Spleen (tissue), 11 donors: ENCODE data around the gene PPFIA1. TPM values are rescaled to one million over a fixed set of nuclear protein-coding genes. Genes with fewer than 3 reads are reported as not detected.
"Not testable (repeated sequence)": the region's sequence is repeated elsewhere in the genome, so short reads cannot be mapped to it uniquely, and the experiment has no call there.

Source experiments
- DNase-seq: peaks from one replicate; pipeline ENCODE4 v3.0.0-alpha.2; 2020
- H3K27ac ChIP-seq, 8 donors: fragments of 200-600 bp; sonication (generic) in 7 of 8; 1 replicate in 4 of 8; 2 replicates in 4 of 8; pipeline versions ENCODE4 v1.5.0 to v1.8.0; 2016 to 2021; ENCODE audit warnings: inconsistent platforms in 4 of 8, mild to moderate bottlenecking in 4 of 8, moderate library complexity in 1 of 8
- H3K27me3 ChIP-seq, 7 donors: fragments of 200-600 bp; sonication (generic) in 6 of 7; replicated peaks in 1 of 7; 1 replicate in 4 of 7; 2 replicates in 3 of 7; pipeline versions ENCODE4 v1.5.0 to v1.8.0; 2016 to 2021; ENCODE audit warnings: inconsistent platforms in 3 of 7, mild to moderate bottlenecking in 1 of 7
- H3K36me3 ChIP-seq, 6 donors: fragments of 200-600 bp; sonication (generic) in 5 of 6; 1 replicate in 4 of 6; 2 replicates in 2 of 6; pipeline versions ENCODE4 v1.5.0 to v1.8.0; 2016 to 2021; ENCODE audit warnings: inconsistent platforms in 2 of 6
- H3K4me1 ChIP-seq, 6 donors: fragments of 200-600 bp; sonication (generic) in 5 of 6; 1 replicate in 3 of 6; 2 replicates in 3 of 6; pipeline versions ENCODE4 v1.5.0 to v1.8.0; 2016 to 2021; ENCODE audit warnings: inconsistent platforms in 3 of 6
- H3K4me3 ChIP-seq, 8 donors: fragments of 200-600 bp; sonication (generic) in 7 of 8; 1 replicate in 4 of 8; 2 replicates in 4 of 8; pipeline versions ENCODE4 v1.5.0 to v1.8.0; 2016 to 2021; ENCODE audit warnings: inconsistent platforms in 4 of 8, mild to moderate bottlenecking in 4 of 8, moderate library complexity in 2 of 8
- H3K9me3 ChIP-seq, 8 donors: fragments of 200-600 bp; sonication (generic) in 7 of 8; 1 replicate in 4 of 8; 2 replicates in 4 of 8; pipeline versions ENCODE4 v1.5.0 to v1.8.0; 2016 to 2021; ENCODE audit warnings: inconsistent platforms in 4 of 8
- POLR2A ChIP-seq, 3 donors: fragments of 450-650 bp; IDR thresholded peaks; one replicate each; pipeline ENCODE4 v1.5.1; 2017; ENCODE audit warnings: antibody characterized with exemption in 3 of 3, mild to moderate bottlenecking in 1 of 3
- POLR2AphosphoS5 ChIP-seq, 3 donors: sonication (generic); formaldehyde crosslinking; IDR thresholded peaks; one replicate each; pipeline ENCODE4 v1.5.1; 2017; ENCODE audit warnings: antibody characterized with exemption in 3 of 3
- WGBS, 5 donors: extraction: QIAGEN DNeasy Blood & Tissue Kit in 3 of 5; methylation state at CpG; one replicate each; pipeline versions ENCODE4 v1.1.5 to v1.1.7; 2013 to 2018; 5-methylcytosine and 5-hydroxymethylcytosine counted together
- intact Hi-C: fragments of 100-400 bp; cut with DNase I; formaldehyde crosslinking; loops from one replicate; pipeline ENCODE4 v1.15.0; 2023; ENCODE audit warnings: low total_unique reads
- polyA plus RNA-seq, 3 donors: library from polyadenylated mRNA; stranded (reverse); fragments of 200-250 nt; gene quantifications; one replicate each; pipeline ENCODE4 v1.2.1, GENCODE V29; 2013
- total RNA-seq, 7 donors: library from RNA; depleted of rRNA in 3 of 7; stranded (reverse); fragments of >200 nt in 3 of 7; fragmentation: NEBNext Ultra II Directional in 4 of 7; extraction: Animal tissue kit (Norgen Biotek cat#: 25700) in 4 of 7; gene quantifications; one replicate each; pipeline versions ENCODE4 v1.1.0 to v1.2.1, GENCODE V29; 2016 to 2021
- TF ChIP-seq, protein P1 (sequence below), 11 experiments: fragments of 200-600 bp in 7 of 11; fragments of 450-650 bp in 4 of 11; sonication (generic) in 4 of 11; IDR thresholded peaks in 8 of 11; conservative IDR thresholded peaks in 3 of 11; 1 replicate in 7 of 11; 2 replicates in 4 of 11; pipeline versions ENCODE4 v1.4.0 to v1.8.0; 2016 to 2021; ENCODE audit warnings: antibody characterized with exemption in 11 of 11, inconsistent platforms in 4 of 11, mild to moderate bottlenecking in 1 of 11
- donor health status: healthy with polysubstance abuse.
- donor health status: DM: no; HTN: no; CAD: no; lungs with moderate emphysema.
- donor health status: DM: no; HTN: no; CAD: no.
- donor health status: Bipolar disorder and iron deficiency.
- donor health status: healthy.
- donor health status: DM: no; HTN: no; CAD: no.
- donor health status: DM: yes; HTN: yes; CAD: no.

Gene PPFIA1
- total and polyA plus RNA-seq, 10 donors, result 7.6 to 73.5 (median 55.0) TPM

- Histone ChIP-seq H3K4me3 (no peak overlapping the region), H3K9me3 (no peaks in the 10 kb centered on the region), H3K27ac (no peak overlapping the region), H3K4me1 (peaks cover 0 to 12% (median 3%) of the 10 kb centered on the region in 6 donors), H3K27me3 (no peaks in the 10 kb centered on the region), H3K36me3 (peaks cover 5 to 98% (median 52%) of the 10 kb centered on the region in 6 donors)
- intact Hi-C loops, result no loop called here
- no peak for TF ChIP-seq POLR2A (IDR thresholded peaks at IDR 0.05)
- TF ChIP-seq, protein P1, sequence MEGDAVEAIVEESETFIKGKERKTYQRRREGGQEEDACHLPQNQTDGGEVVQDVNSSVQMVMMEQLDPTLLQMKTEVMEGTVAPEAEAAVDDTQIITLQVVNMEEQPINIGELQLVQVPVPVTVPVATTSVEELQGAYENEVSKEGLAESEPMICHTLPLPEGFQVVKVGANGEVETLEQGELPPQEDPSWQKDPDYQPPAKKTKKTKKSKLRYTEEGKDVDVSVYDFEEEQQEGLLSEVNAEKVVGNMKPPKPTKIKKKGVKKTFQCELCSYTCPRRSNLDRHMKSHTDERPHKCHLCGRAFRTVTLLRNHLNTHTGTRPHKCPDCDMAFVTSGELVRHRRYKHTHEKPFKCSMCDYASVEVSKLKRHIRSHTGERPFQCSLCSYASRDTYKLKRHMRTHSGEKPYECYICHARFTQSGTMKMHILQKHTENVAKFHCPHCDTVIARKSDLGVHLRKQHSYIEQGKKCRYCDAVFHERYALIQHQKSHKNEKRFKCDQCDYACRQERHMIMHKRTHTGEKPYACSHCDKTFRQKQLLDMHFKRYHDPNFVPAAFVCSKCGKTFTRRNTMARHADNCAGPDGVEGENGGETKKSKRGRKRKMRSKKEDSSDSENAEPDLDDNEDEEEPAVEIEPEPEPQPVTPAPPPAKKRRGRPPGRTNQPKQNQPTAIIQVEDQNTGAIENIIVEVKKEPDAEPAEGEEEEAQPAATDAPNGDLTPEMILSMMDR (IDR thresholded peaks at IDR 0.05 in 8 of 11, conservative IDR thresholded peaks at IDR 0.05 in 3 of 11), result no peak
- no peak for TF ChIP-seq POLR2AphosphoS5 (IDR thresholded peaks at IDR 0.05)
- 95 to 97% (median 97%) methylated on average over 4 of the region's 4 CpGs for WGBS, 5 donors
- DNase-seq, result no peak
Observed at GRCh38 chr11:70289582-70289981, 19.1 kb downstream of the PPFIA1 start.

GRCh38 chr11:70290361-70291065 is 20.0 kb downstream of the PPFIA1 start:
- no peaks in the 10 kb centered on the region for H3K27me3 ChIP-seq
- intact Hi-C loops, result no loop called here
- H3K4me1 ChIP-seq, result peaks cover 0 to 12% (median 3%) of the 10 kb centered on the region in 6 donors
- no peak for DNase-seq
- H3K36me3 ChIP-seq, result peaks cover under 1 to 96% (median 43%) of the 10 kb centered on the region in 6 donors
- H3K27ac ChIP-seq, result no peak overlapping the region
- no peaks in the 10 kb centered on the region for H3K9me3 ChIP-seq
- WGBS, 5 donors, result 95 to 96% (median 95%) methylated on average over 7 of the region's 7 CpGs
- TF ChIP-seq POLR2AphosphoS5 (IDR thresholded peaks at IDR 0.05), result no peak
- no peak for TF ChIP-seq POLR2A (IDR thresholded peaks at IDR 0.05)
- TF ChIP-seq, protein P1 (IDR thresholded peaks at IDR 0.05 in 8 of 11, conservative IDR thresholded peaks at IDR 0.05 in 3 of 11), result no peak
- no peak overlapping the region for H3K4me3 ChIP-seq

DNA sequence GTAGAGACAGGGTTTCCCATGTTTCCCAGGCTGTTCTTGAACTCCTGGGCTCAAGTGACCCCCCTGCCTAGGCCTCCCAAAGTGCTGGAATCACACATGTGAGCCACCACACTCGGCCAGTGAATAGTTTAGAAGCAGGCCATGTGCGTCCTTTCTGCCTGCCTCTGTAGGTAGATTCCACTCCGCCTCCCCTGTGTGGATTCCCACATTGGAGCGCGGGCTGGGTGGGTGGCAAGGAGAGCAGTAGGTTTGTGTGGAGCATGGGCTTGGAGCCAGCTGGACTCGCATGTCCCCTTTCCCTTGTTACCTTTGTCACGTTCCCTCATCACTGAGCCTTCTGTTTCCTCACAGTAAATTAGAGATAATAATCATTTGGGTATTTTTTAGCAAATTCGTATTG is 21.7 kb downstream of the PPFIA1 start:
- 95 to 98% (median 96%) methylated on average over 8 of the region's 8 CpGs for WGBS, 5 donors
- intact Hi-C loops, result no loop called here

GRCh38 chr11:70292863-70293262 is 22.4 kb downstream of the PPFIA1 start:
- WGBS, 5 donors, result 91 to 97% (median 94%) methylated on average over 6 of the region's 6 CpGs
- Histone ChIP-seq H3K27ac (no peak overlapping the region), H3K27me3 (no peaks in the 10 kb centered on the region), H3K4me1 (peaks cover 0 to 18% (median 4%) of the 10 kb centered on the region in 6 donors), H3K36me3 (peaks cover 0 to 86% (median 22%) of the 10 kb centered on the region in 6 donors), H3K4me3 (no peak overlapping the region), H3K9me3 (no peaks in the 10 kb centered on the region)
- TF ChIP-seq, protein P1 (IDR thresholded peaks at IDR 0.05 in 8 of 11, conservative IDR thresholded peaks at IDR 0.05 in 3 of 11), result no peak
- TF ChIP-seq POLR2A (IDR thresholded peaks at IDR 0.05), result no peak
- TF ChIP-seq POLR2AphosphoS5 (IDR thresholded peaks at IDR 0.05), result no peak
- no peak for DNase-seq
- intact Hi-C loops, result no loop called here

More for the DNA sequence above, 21.7 kb downstream of the PPFIA1 start:
- H3K27ac ChIP-seq, result no peak overlapping the region
- TF ChIP-seq POLR2A (IDR thresholded peaks at IDR 0.05) (no peak), POLR2AphosphoS5 (IDR thresholded peaks at IDR 0.05) (no peak)
- TF ChIP-seq, protein P1 (IDR thresholded peaks at IDR 0.05 in 8 of 11, conservative IDR thresholded peaks at IDR 0.05 in 3 of 11), result no peak
- H3K36me3 ChIP-seq, result peaks cover 0 to 86% (median 27%) of the 10 kb centered on the region in 6 donors
- H3K4me3 ChIP-seq, result no peak overlapping the region
- H3K4me1 ChIP-seq, result peaks cover 0 to 12% (median 3%) of the 10 kb centered on the region in 6 donors
- no peaks in the 10 kb centered on the region for H3K9me3 ChIP-seq
- no peaks in the 10 kb centered on the region for H3K27me3 ChIP-seq
- no peak for DNase-seq

GRCh38 chr11:70295166-70295565 is 24.7 kb downstream of the PPFIA1 start:
- DNase-seq, H3K9me3 ChIP-seq, H3K27ac ChIP-seq, intact Hi-C loops, H3K4me3 ChIP-seq, H3K27me3 ChIP-seq: not testable (repeated sequence)
- WGBS, 5 donors, result 95 to 96% (median 96%) methylated on average over 7 to 29 of the region's 29 CpGs; no CpG with 5 or more reads in 2 of the 5 donors
- peaks cover 0 to 13% (median 1%) of the 10 kb centered on the region in 6 donors for H3K4me1 ChIP-seq
- H3K36me3 ChIP-seq, result peaks cover 0 to 88% (median 28%) of the 10 kb centered on the region in 6 donors
